GM13976 (cell line): ENCODE results near the gene ALDH4A1.

Source experiments
- DNase-seq: peaks from one replicate; pipeline ENCODE4 v3.0.0; 2012; ENCODE audit warnings: low spot score
- in situ Hi-C: fragments of 300-500 bp; cut with MboI; formaldehyde crosslinking; loops from one replicate; pipeline ENCODE4 v1.12.0; 2022; ENCODE audit warnings: low sequenced_read_pairs, mixed read lengths, inconsistent platforms; ENCODE audit not compliant: unreplicated experiment
- TF ChIP-seq, protein P1 (sequence below): IDR thresholded peaks from 2 replicates; pipeline ENCODE4 v1.5.1; 2012; ENCODE audit warnings: borderline replicate concordance, mild to moderate bottlenecking; ENCODE audit not compliant: insufficient read depth; ENCODE audit errors: extremely low read depth, missing control alignments, control extremely low read depth

Gene ALDH4A1

DNA sequence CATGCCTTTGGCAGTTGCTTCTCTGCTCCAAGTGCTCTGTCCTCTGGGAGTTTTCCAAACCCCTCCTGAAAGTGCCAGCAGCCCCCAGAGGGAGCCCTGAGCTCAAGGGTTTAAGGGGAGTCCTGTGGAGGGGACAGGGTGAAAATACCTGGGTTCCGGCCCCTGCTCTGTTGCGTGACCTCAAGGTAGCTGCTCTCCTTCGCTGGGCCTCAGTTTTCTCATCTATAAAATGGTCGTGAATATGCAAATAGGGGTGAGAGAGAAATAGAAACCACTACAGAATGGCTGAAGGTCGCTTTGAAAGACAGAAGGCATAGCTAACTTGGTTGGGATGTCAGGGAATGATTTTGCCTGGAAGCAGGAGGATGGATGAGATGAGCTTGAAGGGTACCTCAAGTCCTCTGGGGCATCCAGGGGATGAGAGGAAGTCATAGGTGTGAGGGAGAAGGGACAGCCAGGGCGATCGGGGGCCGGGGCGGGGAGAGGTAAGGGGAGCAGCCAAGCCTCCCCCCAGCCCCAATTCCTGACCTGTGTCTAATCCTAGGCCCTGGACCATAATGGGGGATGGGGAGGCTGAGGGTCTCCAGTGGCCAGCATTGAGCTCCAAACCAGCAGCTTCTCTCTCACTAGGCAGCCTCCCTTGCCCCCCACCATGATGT lies 41.7 kb upstream of the ALDH4A1 start:
- in situ Hi-C loops = no loop called here
- TF ChIP-seq, protein P1, sequence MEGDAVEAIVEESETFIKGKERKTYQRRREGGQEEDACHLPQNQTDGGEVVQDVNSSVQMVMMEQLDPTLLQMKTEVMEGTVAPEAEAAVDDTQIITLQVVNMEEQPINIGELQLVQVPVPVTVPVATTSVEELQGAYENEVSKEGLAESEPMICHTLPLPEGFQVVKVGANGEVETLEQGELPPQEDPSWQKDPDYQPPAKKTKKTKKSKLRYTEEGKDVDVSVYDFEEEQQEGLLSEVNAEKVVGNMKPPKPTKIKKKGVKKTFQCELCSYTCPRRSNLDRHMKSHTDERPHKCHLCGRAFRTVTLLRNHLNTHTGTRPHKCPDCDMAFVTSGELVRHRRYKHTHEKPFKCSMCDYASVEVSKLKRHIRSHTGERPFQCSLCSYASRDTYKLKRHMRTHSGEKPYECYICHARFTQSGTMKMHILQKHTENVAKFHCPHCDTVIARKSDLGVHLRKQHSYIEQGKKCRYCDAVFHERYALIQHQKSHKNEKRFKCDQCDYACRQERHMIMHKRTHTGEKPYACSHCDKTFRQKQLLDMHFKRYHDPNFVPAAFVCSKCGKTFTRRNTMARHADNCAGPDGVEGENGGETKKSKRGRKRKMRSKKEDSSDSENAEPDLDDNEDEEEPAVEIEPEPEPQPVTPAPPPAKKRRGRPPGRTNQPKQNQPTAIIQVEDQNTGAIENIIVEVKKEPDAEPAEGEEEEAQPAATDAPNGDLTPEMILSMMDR = no peak

DNA sequence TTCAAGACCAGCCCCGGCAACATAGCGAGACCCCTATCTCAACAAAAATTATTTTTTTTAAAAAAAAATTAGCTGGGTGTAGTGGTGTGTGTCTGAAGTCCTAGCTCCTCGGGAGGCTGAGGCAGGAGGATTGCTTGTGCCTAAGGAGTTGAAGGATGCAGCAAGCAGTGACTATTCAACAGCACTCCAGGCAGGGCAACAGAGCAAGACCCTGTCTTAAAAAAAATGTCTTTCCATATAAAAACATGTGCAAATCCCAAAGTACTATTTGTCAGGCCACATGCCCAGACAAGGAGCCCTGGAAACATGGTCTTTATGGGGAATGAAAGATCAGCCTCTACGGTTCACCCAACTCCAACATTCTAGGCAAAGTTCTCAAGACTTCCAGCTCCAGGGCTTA lies 40.8 kb upstream of the ALDH4A1 start:
- no peak for DNase-seq
- TF ChIP-seq, protein P1 = no peak
- in situ Hi-C loops = no loop called here

More for the DNA sequence above, 41.7 kb upstream of the ALDH4A1 start:
- no peak for DNase-seq

DNA sequence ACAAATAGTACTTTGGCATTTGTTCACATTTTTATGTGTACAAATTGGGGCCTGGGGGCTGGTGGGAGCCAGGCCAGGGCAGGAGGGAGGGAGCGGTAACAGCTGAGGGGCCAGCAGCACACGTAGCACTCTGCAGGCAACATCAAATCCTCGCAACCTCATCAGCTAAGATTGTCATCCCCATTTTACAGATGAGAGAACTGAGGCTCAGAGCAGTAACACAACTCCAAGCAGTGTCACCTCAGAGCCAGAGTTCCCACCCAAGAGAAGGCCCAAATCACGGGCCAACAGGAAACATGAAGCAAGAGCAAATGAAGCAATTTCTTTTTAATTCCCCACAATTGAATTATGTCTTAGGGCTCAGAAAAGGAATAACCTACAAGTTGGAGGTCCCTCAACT lies 40.0 kb upstream of the ALDH4A1 start:
- no peak for DNase-seq
- in situ Hi-C loops = no loop called here
- TF ChIP-seq, protein P1 = no peak

DNA sequence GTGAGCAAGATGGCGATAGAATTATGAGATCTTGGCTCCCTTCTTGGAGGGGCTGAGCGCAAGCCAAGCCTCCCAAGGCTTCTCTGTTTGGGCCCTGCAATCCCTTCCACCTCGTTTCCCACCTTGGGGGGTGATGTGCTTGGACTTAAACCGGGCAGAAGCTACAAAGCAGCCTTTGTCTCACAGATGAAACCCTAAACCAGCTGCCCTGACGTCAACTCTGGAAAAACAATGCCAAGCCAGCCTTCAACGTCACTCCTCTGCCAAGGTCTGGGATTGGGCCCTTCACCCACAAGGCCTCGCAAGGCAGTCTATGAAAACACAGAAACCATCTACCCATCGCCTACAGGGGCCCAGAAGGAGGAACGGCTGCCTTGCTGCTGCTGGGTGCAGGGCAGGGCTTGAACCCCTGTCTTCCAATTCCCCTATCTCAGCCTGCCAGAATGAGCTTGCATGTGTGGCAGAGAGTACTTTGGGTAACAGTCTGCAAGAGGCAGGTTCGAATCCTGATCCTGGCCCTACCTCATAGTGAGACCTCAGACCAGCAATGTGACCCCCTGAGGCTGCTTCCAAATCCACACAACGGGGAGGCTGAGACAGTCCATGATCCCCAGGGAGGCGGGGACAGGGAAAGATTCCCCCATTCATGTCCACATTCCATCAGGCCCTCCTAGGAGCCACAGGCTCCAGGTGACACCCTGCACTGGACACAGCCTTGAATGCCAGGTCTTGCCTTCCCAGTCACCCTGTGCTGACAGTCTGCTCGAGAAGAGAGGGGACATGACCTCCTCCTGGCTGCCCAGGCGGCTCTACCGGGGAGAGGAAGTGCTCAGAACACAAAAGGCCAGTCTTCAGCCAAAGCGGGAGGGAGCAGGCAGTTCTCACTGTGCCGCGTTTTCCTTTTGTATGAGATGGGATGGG lies 39.1 kb upstream of the ALDH4A1 start:
- in situ Hi-C loops = no loop called here
- DNase-seq = no peak
- TF ChIP-seq, protein P1 = no peak

DNA sequence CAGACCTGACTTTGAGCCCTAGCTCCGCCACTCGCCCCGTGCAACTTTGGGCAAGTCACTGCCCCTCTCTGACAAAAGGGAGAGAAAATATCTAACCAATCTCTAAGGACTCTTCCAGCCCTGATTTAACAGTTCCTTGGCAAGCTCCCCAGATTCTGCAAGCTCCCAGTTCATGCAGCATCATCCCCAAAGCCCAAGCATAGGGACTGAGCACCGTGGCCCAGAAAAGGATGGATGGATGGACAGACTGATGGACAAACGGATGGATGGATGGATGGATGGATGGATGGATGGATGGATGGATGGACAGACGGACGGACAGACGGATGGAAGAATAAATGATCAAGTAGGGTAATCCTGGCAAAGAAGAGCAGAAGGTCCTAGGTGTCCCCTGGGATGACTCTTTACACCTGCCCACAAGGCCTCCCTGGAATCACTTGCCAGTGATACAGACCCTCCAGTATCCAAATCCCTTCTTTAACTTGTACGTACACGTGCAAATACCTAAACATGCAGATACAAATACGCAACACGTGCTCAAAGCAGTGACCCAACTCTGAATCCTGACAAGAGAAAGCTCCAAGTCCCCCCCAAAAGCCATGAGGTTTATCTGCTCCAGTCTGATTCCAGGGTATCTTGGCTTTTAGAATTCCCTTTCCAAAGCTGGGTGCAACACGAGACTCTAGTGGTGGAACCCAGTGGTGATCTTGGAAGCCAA lies 38.1 kb upstream of the ALDH4A1 start:
- TF ChIP-seq, protein P1 = no peak
- in situ Hi-C loops = no loop called here
- no peak for DNase-seq
